Common myeloid progenitor, CD34-positive (primary cell): ENCODE data around the gene OSBP2.
A peak's percentile ranks its signal among the peaks of the same experiment; 100 is the strongest.

Source experiments
- CTCF ChIA-PET: fragments of 350-600 bp; sonication (Branson Sonifier 250); formaldehyde crosslinking; loops from one replicate; lab custom pipeline; 2021; ENCODE audit warnings: antibody characterized with exemption; lab: Charles Lee
- POLR2A ChIA-PET: fragments of 350-600 bp; sonication (Branson Sonifier 250); formaldehyde crosslinking; loops from one replicate; lab custom pipeline; 2021; ENCODE audit warnings: antibody characterized with exemption; lab: Charles Lee
- DNase-seq, 3 donors: peaks; one replicate each; pipeline versions ENCODE4 v3.0.0 to v3.0.0-alpha.2; 2013
- H3K27ac ChIP-seq, 2 experiments: 1 replicate in 1 of 2; 2 replicates in 1 of 2; pipeline ENCODE4 v1.7.0; 2013; ENCODE audit warnings: inconsistent platforms in 2 of 2, low read length in 2 of 2, mild to moderate bottlenecking in 2 of 2, low read depth in 1 of 2, moderate library complexity in 1 of 2; ENCODE audit not compliant: severe bottlenecking in 2 of 2, insufficient read depth in 1 of 2, poor library complexity in 1 of 2
- H3K27me3 ChIP-seq, 5 experiments: replicated peaks in 2 of 5; 1 replicate in 3 of 5; 2 replicates in 2 of 5; pipeline versions ENCODE4 v1.6.1 to v1.7.0; 2013; ENCODE audit warnings: low read length in 4 of 5, mild to moderate bottlenecking in 2 of 5, moderate library complexity in 2 of 5, inconsistent platforms in 1 of 5; ENCODE audit not compliant: insufficient read depth in 5 of 5, control insufficient read depth in 4 of 5
- H3K36me3 ChIP-seq, 4 experiments: 1 replicate in 2 of 4; 2 replicates in 2 of 4; pipeline versions ENCODE4 v1.6.1 to v1.7.0; 2013; ENCODE audit warnings: low read length in 3 of 4, control low read depth in 1 of 4, mild to moderate bottlenecking in 1 of 4; ENCODE audit not compliant: control insufficient read depth in 4 of 4, insufficient read depth in 4 of 4
- H3K4me1 ChIP-seq, 4 experiments: 1 replicate in 3 of 4; 2 replicates in 1 of 4; pipeline versions ENCODE4 v1.6.1 to v1.7.1; 2013; ENCODE audit warnings: low read length in 3 of 4, mild to moderate bottlenecking in 3 of 4, control low read depth in 1 of 4, inconsistent platforms in 1 of 4, moderate library complexity in 1 of 4; ENCODE audit not compliant: control insufficient read depth in 4 of 4, insufficient read depth in 4 of 4; ENCODE audit errors: control extremely low read depth in 1 of 4
- H3K4me3 ChIP-seq, 7 experiments: 1 replicate in 4 of 7; 2 replicates in 3 of 7; pipeline versions ENCODE4 v1.5.1 to v1.7.0; 2013; ENCODE audit warnings: mild to moderate bottlenecking in 7 of 7, low read length in 6 of 7, moderate library complexity in 6 of 7, inconsistent platforms in 2 of 7, low read depth in 2 of 7, control low read depth in 1 of 7; ENCODE audit not compliant: insufficient read depth in 4 of 7, control insufficient read depth in 1 of 7; ENCODE audit errors: extremely low read depth in 1 of 7
- H3K9me3 ChIP-seq, 5 experiments: 1 replicate in 4 of 5; 2 replicates in 1 of 5; pipeline versions ENCODE4 v1.6.1 to v1.7.1; 2013; ENCODE audit warnings: low read length in 4 of 5, mild to moderate bottlenecking in 2 of 5, inconsistent platforms in 1 of 5, low read depth in 1 of 5, moderate library complexity in 1 of 5; ENCODE audit not compliant: control insufficient read depth in 4 of 5, insufficient read depth in 2 of 5; ENCODE audit errors: control extremely low read depth in 1 of 5
- WGBS: methylation state at CpG from one replicate; pipeline ENCODE4 v1.1.5; 2013; ENCODE audit not compliant: insufficient coverage; 5-methylcytosine and 5-hydroxymethylcytosine counted together

The OSBP2 gene

DNA sequence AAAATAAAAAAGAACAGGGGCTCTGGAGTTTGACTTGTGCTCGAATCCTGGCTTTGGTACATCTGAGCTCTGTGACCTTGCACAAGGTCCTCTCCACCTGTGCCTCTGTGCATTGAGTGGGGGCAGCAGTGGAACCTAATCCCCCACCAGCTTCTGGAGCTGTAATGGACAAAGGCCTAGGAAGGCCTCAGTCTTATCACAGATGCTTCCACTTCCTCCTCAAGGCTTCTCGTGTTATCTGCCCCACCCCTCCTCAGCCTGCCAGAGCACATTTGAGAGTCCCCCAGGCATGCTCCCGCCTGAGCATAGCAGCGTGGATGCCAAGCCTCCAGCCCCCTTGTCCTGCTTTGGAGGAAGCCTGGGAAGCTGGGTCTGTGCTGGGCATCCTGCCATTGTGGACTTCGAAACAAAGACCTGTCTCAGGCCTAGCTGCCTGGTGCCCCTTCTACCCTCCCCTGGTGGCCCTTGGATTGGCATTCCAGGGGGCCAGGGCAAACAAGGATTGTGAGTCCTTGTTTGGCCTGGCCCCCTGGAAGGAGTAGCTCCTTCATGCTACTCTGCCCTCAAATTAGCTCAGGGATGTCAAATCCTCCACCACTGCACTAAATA is 44.1 kb upstream of the OSBP2 start:
- Histone ChIP-seq H3K27me3 (no peaks in the 10 kb centered on the region), H3K9me3 (no peaks in the 10 kb centered on the region), H3K4me1 (peaks cover 0 to 8% (median 3%) of the 10 kb centered on the region in 4 experiments), H3K4me3 (no peak overlapping the region), H3K36me3 (peaks cover 0 to 4% (median 3%) of the 10 kb centered on the region in 4 experiments), H3K27ac (no peak overlapping the region)
- DNase-seq = peak in 1 of 3 donors; percentile 23
- 79% methylated on average over 5 of the region's 5 CpGs for WGBS
- CTCF ChIA-PET = interaction anchor here (0.9 to 3.1 kb wide), 5 partner anchors 14 to 112 kb away, joined by 3 to 11 read pairs (median 4); partner anchors contain the start of gene SLC35E4
- POLR2A ChIA-PET = interaction anchor here (0.5 kb wide), 1 partner anchor 34 kb away, joined by 3 read pairs; no protein-coding TSS in a partner anchor

DNA sequence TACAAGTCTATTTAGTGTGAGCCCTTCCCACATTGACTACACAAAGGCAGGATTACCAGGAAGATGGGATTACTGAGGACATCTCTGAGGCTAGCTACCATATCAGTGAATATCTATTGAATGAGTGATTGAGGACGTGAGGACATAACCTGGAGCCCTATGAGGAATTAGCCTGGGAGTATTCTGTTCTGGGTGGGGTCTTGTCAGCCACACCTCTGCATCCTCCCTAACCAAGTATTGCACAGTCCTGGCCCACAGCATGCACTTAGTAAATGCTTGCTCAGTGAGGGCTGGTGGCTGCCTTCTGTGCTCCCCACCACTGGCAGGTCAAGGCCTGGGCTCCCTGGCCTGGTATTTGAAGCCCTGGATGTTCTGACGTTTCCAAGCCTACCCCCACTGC is 41.8 kb upstream of the OSBP2 start:
- Histone ChIP-seq H3K4me3 (no peak overlapping the region), H3K27me3 (no peaks in the 10 kb centered on the region), H3K27ac (no peak overlapping the region), H3K36me3 (peaks cover 0 to 4% (median 3%) of the 10 kb centered on the region in 4 experiments), H3K4me1 (peaks cover 0 to 8% (median 3%) of the 10 kb centered on the region in 4 experiments), H3K9me3 (no peaks in the 10 kb centered on the region)
- WGBS = 86% methylated on average over 1 of the region's 2 CpGs
- CTCF ChIA-PET = no interaction called here
- no peak for DNase-seq
- POLR2A ChIA-PET = interaction anchor here (0.6 kb wide), 1 partner anchor 55 kb away, joined by 3 read pairs; no protein-coding TSS in a partner anchor

DNA sequence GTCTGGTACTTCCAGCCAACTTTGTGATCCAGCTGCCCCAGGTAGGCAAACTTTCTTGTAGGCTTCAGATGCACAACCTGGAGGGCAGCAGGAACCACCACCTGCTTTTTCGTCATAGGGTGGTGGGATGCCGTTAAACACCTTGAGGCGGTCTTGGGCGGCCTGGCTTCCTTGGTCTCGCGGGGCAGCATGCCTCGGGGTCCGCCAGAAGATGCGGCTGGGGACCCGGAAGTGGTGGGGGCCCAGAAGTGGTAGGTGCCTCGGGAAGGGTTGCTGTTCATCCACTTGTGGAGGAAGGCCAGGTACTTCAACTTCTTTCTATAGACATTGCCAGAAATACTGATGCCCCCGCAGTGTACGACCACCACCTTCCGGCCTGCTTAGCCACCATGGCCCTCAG is 40.3 kb upstream of the OSBP2 start:
- H3K9me3 ChIP-seq = no peaks in the 10 kb centered on the region
- ChIA-PET POLR2A (no interaction called here), CTCF (no interaction called here)
- 95% methylated on average over 13 of the region's 14 CpGs for WGBS
- H3K4me3 ChIP-seq = no peak overlapping the region
- H3K36me3 ChIP-seq = peaks cover 0 to 4% (median 3%) of the 10 kb centered on the region in 4 experiments
- H3K4me1 ChIP-seq = peaks cover 0 to 2% (median 0%) of the 10 kb centered on the region in 4 experiments
- no peak for DNase-seq
- no peaks in the 10 kb centered on the region for H3K27me3 ChIP-seq
- H3K27ac ChIP-seq = no peak overlapping the region

GRCh38 chr22:30655532-30655931 is 39.1 kb upstream of the OSBP2 start:
- 100% methylated on average over 2 of the region's 3 CpGs for WGBS
- H3K4me3 ChIP-seq = no peak overlapping the region
- no peak for DNase-seq
- CTCF ChIA-PET = interaction anchor here (0.6 to 0.8 kb wide), 2 partner anchors 11 to 425 kb away, joined by 3 read pairs; partner anchors contain the start of gene SMTN
- H3K36me3 ChIP-seq = peaks cover 0 to 9% (median 5%) of the 10 kb centered on the region in 4 experiments
- peaks cover 0 to 2% (median 0%) of the 10 kb centered on the region in 4 experiments for H3K4me1 ChIP-seq
- H3K9me3 ChIP-seq = no peaks in the 10 kb centered on the region
- H3K27me3 ChIP-seq = no peaks in the 10 kb centered on the region
- POLR2A ChIA-PET = interaction anchor here (0.6 kb wide), 3 partner anchors 25 to 1021 kb away, joined by 3 read pairs; no protein-coding TSS in a partner anchor
- no peak overlapping the region for H3K27ac ChIP-seq

GRCh38 chr22:30662040-30662439 is 32.6 kb upstream of the OSBP2 start:
- H3K36me3 ChIP-seq = peaks cover 6 to 34% (median 19%) of the 10 kb centered on the region in 4 experiments
- H3K27me3 ChIP-seq = no peaks in the 10 kb centered on the region
- no peaks in the 10 kb centered on the region for H3K9me3 ChIP-seq
- WGBS = 100% methylated on average over 4 of the region's 4 CpGs
- H3K27ac ChIP-seq = no peak overlapping the region
- H3K4me3 ChIP-seq = no peak overlapping the region
- H3K4me1 ChIP-seq = peaks cover 0 to 6% (median 4%) of the 10 kb centered on the region in 4 experiments
- ChIA-PET CTCF (interaction anchor here (1.9 kb wide), 1 partner anchor 16 kb away, joined by 5 read pairs; no protein-coding TSS in a partner anchor), POLR2A (interaction anchor here (0.7 kb wide), 1 partner anchor 72 kb away, joined by 4 read pairs; no protein-coding TSS in a partner anchor)
- no peak for DNase-seq

- CTCF ChIA-PET = interaction anchor here (1.3 to 1.7 kb wide), 2 partner anchors 15 to 90 kb away, joined by 4 to 6 read pairs; no protein-coding TSS in a partner anchor
- WGBS = 98% methylated on average over 11 of the region's 13 CpGs
- no peaks in the 10 kb centered on the region for H3K9me3 ChIP-seq
- H3K36me3 ChIP-seq = peaks cover 6 to 32% (median 17%) of the 10 kb centered on the region in 4 experiments
- no peak overlapping the region for H3K4me3 ChIP-seq
- no peak overlapping the region for H3K27ac ChIP-seq
- DNase-seq = no peak
- POLR2A ChIA-PET = interaction anchor here (0.7 kb wide), 1 partner anchor 635 kb away, joined by 3 read pairs; no protein-coding TSS in a partner anchor
- H3K27me3 ChIP-seq = peaks cover 0 to 9% (median 4%) of the 10 kb centered on the region in 5 experiments
- peaks cover 2 to 18% (median 14%) of the 10 kb centered on the region in 4 experiments for H3K4me1 ChIP-seq
Measured at GRCh38 chr22:30664798-30665197, 29.9 kb upstream of the OSBP2 start.
